ENCODE data around the gene TRIM71.

DNA sequence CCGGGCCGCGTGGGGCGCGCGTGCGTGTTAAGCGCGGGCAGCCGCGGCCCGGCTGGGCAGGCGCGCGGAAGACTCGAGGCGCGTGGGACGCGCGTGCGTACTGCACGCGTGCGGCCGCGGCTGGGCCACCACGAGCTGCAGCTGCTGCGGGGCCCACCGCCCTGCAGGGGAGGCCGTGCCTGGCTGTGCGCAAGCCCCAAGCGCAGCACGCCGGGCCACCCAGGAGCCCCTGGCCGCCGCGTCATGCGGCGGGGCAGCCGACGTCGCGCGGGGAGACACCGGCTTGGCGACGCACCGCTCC lies 590 bp upstream of the TRIM71 start:
- TF ChIP-seq, protein P1, sequence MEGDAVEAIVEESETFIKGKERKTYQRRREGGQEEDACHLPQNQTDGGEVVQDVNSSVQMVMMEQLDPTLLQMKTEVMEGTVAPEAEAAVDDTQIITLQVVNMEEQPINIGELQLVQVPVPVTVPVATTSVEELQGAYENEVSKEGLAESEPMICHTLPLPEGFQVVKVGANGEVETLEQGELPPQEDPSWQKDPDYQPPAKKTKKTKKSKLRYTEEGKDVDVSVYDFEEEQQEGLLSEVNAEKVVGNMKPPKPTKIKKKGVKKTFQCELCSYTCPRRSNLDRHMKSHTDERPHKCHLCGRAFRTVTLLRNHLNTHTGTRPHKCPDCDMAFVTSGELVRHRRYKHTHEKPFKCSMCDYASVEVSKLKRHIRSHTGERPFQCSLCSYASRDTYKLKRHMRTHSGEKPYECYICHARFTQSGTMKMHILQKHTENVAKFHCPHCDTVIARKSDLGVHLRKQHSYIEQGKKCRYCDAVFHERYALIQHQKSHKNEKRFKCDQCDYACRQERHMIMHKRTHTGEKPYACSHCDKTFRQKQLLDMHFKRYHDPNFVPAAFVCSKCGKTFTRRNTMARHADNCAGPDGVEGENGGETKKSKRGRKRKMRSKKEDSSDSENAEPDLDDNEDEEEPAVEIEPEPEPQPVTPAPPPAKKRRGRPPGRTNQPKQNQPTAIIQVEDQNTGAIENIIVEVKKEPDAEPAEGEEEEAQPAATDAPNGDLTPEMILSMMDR (IDR thresholded peaks at IDR 0.05; ENCODE audit: low read depth, low read length, poor library complexity, severe bottlenecking), result no peak
- no peak for TF ChIP-seq EZH2phosphoT487 (IDR thresholded peaks at IDR 0.05; ENCODE audit: borderline replicate concordance, low read length)
